ENCODE data around the gene MDP1. TPM values are rescaled to one million over a fixed set of nuclear protein-coding genes. Genes with fewer than 3 reads are reported as not detected.
A peak's percentile ranks its signal among the peaks of the same experiment; 100 is the strongest.

The MDP1 gene
- total and polyA plus RNA-seq, 10 of the 15 experiments (the other 5 are each of a cell fraction or from before 2014, with no cell fraction given): 10.4 to 45.8 (median 23.5) TPM

DNA sequence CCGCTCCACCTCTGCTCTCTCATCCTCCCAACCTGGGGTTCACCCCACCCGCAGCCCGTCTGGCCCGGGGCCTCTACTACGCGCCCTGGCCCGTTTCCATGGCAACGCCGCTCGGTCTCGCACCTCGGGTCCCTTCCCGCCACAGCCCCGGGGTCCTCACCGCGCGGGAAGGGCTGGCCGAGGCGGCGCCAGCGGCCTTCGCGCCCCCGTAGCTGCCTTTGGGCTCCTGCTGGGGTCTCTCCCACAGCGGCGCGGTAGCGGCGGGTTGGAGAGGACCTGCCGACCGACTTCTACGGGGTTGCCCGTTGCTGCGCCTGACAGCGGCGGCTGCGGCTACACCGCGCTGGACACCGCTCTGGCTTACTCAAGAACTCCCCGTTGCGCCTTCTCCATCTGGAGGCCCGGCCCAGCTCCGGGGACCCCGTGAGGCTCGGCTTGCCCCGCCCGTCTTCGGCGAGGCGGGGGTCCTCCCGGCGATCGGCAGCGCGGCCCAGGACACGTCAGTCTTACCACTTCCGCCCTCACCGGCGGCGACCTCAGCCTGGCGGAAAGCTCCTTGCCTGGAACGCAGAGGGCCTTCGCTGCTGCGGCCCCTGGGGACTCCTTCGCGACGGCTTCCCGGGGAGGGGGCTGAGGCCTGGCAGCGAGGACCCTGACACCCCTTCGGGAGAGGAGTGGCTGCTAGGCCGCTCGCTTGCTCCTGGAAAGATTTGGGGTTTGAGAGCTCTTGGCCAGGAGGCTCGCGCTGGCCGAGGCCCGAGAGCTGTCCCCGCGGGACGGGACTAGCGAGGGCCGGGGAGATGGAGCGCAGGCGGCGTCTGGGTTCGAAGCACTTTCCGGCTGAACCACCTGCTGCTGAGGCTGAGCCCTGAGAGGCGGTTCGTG, 20.4 kb downstream of the MDP1 start, which contains the start of gene TM9SF1 (continued):
- TF ChIP-seq, protein P1, sequence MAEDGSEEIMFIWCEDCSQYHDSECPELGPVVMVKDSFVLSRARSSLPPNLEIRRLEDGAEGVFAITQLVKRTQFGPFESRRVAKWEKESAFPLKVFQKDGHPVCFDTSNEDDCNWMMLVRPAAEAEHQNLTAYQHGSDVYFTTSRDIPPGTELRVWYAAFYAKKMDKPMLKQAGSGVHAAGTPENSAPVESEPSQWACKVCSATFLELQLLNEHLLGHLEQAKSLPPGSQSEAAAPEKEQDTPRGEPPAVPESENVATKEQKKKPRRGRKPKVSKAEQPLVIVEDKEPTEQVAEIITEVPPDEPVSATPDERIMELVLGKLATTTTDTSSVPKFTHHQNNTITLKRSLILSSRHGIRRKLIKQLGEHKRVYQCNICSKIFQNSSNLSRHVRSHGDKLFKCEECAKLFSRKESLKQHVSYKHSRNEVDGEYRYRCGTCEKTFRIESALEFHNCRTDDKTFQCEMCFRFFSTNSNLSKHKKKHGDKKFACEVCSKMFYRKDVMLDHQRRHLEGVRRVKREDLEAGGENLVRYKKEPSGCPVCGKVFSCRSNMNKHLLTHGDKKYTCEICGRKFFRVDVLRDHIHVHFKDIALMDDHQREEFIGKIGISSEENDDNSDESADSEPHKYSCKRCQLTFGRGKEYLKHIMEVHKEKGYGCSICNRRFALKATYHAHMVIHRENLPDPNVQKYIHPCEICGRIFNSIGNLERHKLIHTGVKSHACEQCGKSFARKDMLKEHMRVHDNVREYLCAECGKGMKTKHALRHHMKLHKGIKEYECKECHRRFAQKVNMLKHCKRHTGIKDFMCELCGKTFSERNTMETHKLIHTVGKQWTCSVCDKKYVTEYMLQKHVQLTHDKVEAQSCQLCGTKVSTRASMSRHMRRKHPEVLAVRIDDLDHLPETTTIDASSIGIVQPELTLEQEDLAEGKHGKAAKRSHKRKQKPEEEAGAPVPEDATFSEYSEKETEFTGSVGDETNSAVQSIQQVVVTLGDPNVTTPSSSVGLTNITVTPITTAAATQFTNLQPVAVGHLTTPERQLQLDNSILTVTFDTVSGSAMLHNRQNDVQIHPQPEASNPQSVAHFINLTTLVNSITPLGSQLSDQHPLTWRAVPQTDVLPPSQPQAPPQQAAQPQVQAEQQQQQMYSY (CRISPR knock-in tag; IDR thresholded peaks at IDR 0.05): no peak
- TF ChIP-seq, protein P2, sequence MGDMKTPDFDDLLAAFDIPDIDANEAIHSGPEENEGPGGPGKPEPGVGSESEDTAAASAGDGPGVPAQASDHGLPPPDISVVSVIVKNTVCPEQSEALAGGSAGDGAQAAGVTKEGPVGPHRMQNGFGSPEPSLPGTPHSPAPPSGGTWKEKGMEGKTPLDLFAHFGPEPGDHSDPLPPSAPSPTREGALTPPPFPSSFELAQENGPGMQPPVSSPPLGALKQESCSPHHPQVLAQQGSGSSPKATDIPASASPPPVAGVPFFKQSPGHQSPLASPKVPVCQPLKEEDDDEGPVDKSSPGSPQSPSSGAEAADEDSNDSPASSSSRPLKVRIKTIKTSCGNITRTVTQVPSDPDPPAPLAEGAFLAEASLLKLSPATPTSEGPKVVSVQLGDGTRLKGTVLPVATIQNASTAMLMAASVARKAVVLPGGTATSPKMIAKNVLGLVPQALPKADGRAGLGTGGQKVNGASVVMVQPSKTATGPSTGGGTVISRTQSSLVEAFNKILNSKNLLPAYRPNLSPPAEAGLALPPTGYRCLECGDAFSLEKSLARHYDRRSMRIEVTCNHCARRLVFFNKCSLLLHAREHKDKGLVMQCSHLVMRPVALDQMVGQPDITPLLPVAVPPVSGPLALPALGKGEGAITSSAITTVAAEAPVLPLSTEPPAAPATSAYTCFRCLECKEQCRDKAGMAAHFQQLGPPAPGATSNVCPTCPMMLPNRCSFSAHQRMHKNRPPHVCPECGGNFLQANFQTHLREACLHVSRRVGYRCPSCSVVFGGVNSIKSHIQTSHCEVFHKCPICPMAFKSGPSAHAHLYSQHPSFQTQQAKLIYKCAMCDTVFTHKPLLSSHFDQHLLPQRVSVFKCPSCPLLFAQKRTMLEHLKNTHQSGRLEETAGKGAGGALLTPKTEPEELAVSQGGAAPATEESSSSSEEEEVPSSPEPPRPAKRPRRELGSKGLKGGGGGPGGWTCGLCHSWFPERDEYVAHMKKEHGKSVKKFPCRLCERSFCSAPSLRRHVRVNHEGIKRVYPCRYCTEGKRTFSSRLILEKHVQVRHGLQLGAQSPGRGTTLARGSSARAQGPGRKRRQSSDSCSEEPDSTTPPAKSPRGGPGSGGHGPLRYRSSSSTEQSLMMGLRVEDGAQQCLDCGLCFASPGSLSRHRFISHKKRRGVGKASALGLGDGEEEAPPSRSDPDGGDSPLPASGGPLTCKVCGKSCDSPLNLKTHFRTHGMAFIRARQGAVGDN (IDR thresholded peaks at IDR 0.05): peak; percentile 35; the same call in 1 of the 2 replicates
- TF ChIP-seq HDGF (IDR thresholded peaks at IDR 0.05) (no peak), SMC3 (IDR thresholded peaks at IDR 0.05; ENCODE audit: borderline replicate concordance, low read length) (peak; percentile 2; the same call in 1 of the 2 replicates), TCF3 (IDR thresholded peaks at IDR 0.05; ENCODE audit: borderline replicate concordance, insufficient read depth, low read depth, low read length) (no peak; the same call in 1 of the 2 replicates), FOXK2 (IDR thresholded peaks at IDR 0.05) (0 out of 2 replicates have a peak, but pooled peaks have one; percentile 12), NR2F1 (conservative IDR thresholded peaks at IDR 0.05) (peak; percentile 72), RCOR1 (conservative IDR thresholded peaks at IDR 0.05; ENCODE audit: low read depth, low read length) (no peak), BCL11A (IDR thresholded peaks at IDR 0.05; ENCODE audit: low read depth, low read length) (no peak), BRCA1 (IDR thresholded peaks at IDR 0.05; ENCODE audit: low read depth, low read length) (no peak), SIX5 (IDR thresholded peaks at IDR 0.05; ENCODE audit: low read depth, low read length, severe bottlenecking) (peak; percentile 70), NRF1 (conservative IDR thresholded peaks at IDR 0.05; ENCODE audit: low read depth, low read length) (no peak), ZNF207 (IDR thresholded peaks at IDR 0.05; ENCODE audit: borderline replicate concordance) (peak; percentile 89), FOS (IDR thresholded peaks at IDR 0.05; ENCODE audit: borderline replicate concordance, extremely low read depth, insufficient read length) (no peak)
- TF ChIP-seq, protein P3, sequence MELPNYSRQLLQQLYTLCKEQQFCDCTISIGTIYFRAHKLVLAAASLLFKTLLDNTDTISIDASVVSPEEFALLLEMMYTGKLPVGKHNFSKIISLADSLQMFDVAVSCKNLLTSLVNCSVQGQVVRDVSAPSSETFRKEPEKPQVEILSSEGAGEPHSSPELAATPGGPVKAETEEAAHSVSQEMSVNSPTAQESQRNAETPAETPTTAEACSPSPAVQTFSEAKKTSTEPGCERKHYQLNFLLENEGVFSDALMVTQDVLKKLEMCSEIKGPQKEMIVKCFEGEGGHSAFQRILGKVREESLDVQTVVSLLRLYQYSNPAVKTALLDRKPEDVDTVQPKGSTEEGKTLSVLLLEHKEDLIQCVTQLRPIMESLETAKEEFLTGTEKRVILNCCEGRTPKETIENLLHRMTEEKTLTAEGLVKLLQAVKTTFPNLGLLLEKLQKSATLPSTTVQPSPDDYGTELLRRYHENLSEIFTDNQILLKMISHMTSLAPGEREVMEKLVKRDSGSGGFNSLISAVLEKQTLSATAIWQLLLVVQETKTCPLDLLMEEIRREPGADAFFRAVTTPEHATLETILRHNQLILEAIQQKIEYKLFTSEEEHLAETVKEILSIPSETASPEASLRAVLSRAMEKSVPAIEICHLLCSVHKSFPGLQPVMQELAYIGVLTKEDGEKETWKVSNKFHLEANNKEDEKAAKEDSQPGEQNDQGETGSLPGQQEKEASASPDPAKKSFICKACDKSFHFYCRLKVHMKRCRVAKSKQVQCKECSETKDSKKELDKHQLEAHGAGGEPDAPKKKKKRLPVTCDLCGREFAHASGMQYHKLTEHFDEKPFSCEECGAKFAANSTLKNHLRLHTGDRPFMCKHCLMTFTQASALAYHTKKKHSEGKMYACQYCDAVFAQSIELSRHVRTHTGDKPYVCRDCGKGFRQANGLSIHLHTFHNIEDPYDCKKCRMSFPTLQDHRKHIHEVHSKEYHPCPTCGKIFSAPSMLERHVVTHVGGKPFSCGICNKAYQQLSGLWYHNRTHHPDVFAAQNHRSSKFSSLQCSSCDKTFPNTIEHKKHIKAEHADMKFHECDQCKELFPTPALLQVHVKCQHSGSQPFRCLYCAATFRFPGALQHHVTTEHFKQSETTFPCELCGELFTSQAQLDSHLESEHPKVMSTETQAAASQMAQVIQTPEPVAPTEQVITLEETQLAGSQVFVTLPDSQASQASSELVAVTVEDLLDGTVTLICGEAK (IDR thresholded peaks at IDR 0.05; ENCODE audit: borderline replicate concordance): peak; percentile 91
- TF ChIP-seq, protein P4, sequence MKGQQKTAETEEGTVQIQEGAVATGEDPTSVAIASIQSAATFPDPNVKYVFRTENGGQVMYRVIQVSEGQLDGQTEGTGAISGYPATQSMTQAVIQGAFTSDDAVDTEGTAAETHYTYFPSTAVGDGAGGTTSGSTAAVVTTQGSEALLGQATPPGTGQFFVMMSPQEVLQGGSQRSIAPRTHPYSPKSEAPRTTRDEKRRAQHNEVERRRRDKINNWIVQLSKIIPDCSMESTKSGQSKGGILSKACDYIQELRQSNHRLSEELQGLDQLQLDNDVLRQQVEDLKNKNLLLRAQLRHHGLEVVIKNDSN (IDR thresholded peaks at IDR 0.05; ENCODE audit: borderline replicate concordance, extremely low read length, insufficient read depth, low read depth, low read length): no peak

Data from GM12878 (cell line).